Measurements from ENCODE around the gene PPIP5K1. TPM values are rescaled to one million over a fixed set of nuclear protein-coding genes. Genes with fewer than 3 reads are reported as not detected.
A peak's percentile ranks its signal among the peaks of the same experiment; 100 is the strongest.
"Not testable (repeated sequence)": the region's sequence is repeated elsewhere in the genome, so short reads cannot be mapped to it uniquely, and the experiment has no call there.

The PPIP5K1 gene
- total RNA-seq, result 9.6 and 43.3 TPM in 2 replicates

GRCh38 chr15:43589778-43590466 lies at the start of gene PPIP5K1:
TSS of gene PPIP5K1 (minus strand) at chr15:43590208. CDS start at chr15:43584504, 5,704 bp downstream.
- DNase-seq (ENCODE audit: low read depth), result not testable (repeated sequence)

- not testable (repeated sequence) for DNase-seq (ENCODE audit: low read depth)
Measured at GRCh38 chr15:43638464-43639204, 48.6 kb upstream of the PPIP5K1 start.

- not testable (repeated sequence) for DNase-seq (ENCODE audit: low read depth)
Measured at GRCh38 chr15:43626937-43627336, 36.9 kb upstream of the PPIP5K1 start.

GRCh38 chr15:43625106-43625505 lies 35.1 kb upstream of the PPIP5K1 start:
- DNase-seq (ENCODE audit: low read depth), result no peak

GRCh38 chr15:43622068-43622799 lies 32.2 kb upstream of the PPIP5K1 start:
- DNase-seq (ENCODE audit: low read depth), result peak; percentile 88

GRCh38 chr15:43618700-43619099 lies 28.7 kb upstream of the PPIP5K1 start, which contains the start of gene STRC:
TSS of gene STRC (minus strand) at chr15:43618800. CDS start at chr15:43618722, 78 bp downstream.
- DNase-seq (ENCODE audit: low read depth), result not testable (repeated sequence)

GRCh38 chr15:43617750-43618149 lies 27.7 kb upstream of the PPIP5K1 start:
- DNase-seq (ENCODE audit: low read depth), result not testable (repeated sequence)

- peak; percentile 59 for DNase-seq (ENCODE audit: low read depth)
Measured at GRCh38 chr15:43602233-43602632, 12.2 kb upstream of the PPIP5K1 start.

GRCh38 chr15:43600200-43600599 lies 10.2 kb upstream of the PPIP5K1 start:
- DNase-seq (ENCODE audit: low read depth), result not testable (repeated sequence)

GRCh38 chr15:43599131-43599530 lies 9.1 kb upstream of the PPIP5K1 start:
- not testable (repeated sequence) for DNase-seq (ENCODE audit: low read depth)

GRCh38 chr15:43593328-43594190 lies 3.6 kb upstream of the PPIP5K1 start, which contains the start of gene CKMT1B:
TSS of gene CKMT1B (plus strand) at chr15:43594027. CDS start at chr15:43594219, 192 bp downstream.
- not testable (repeated sequence) for DNase-seq (ENCODE audit: low read depth)

- DNase-seq (ENCODE audit: low read depth), result not testable (repeated sequence)
Measured at GRCh38 chr15:43592841-43593240, 2.8 kb upstream of the PPIP5K1 start.

GRCh38 chr15:43574607-43575006 lies 15.4 kb downstream of the PPIP5K1 start:
- DNase-seq (ENCODE audit: low read depth), result not testable (repeated sequence)

GRCh38 chr15:43566615-43567014 lies 23.4 kb downstream of the PPIP5K1 start:
- not testable (repeated sequence) for DNase-seq (ENCODE audit: low read depth)

GRCh38 chr15:43563793-43564192 lies 26.2 kb downstream of the PPIP5K1 start:
- DNase-seq (ENCODE audit: low read depth), result not testable (repeated sequence)

- not testable (repeated sequence) for DNase-seq (ENCODE audit: low read depth)
Measured at GRCh38 chr15:43562753-43563152, 27.3 kb downstream of the PPIP5K1 start.

- no peak for DNase-seq (ENCODE audit: low read depth)
Measured at GRCh38 chr15:43552986-43553385, 37.0 kb downstream of the PPIP5K1 start.

- no peak for DNase-seq (ENCODE audit: low read depth)
Measured at GRCh38 chr15:43552256-43552655, 37.8 kb downstream of the PPIP5K1 start.

- no peak for DNase-seq (ENCODE audit: low read depth)
Measured at GRCh38 chr15:43550527-43551363, 39.3 kb downstream of the PPIP5K1 start.

GRCh38 chr15:43547539-43547938 lies 42.5 kb downstream of the PPIP5K1 start:
- no peak for DNase-seq (ENCODE audit: low read depth)
